Sigmoid colon (tissue), 4 donors: ENCODE results near the gene EEIG1.

ENCODE experiments used
- CTCF ChIP-seq, 4 experiments: fragments of 450-650 bp in 3 of 4; fragments of 200-600 bp in 1 of 4; IDR thresholded peaks; one replicate each; pipeline ENCODE4 v1.5.1; 2016 to 2019; ENCODE audit warnings: antibody characterized with exemption in 4 of 4, mild to moderate bottlenecking in 3 of 4, moderate library complexity in 2 of 4
- EP300 ChIP-seq, 4 donors: sonication (generic); formaldehyde crosslinking; IDR thresholded peaks; one replicate each; pipeline ENCODE4 v1.6.1; 2017; ENCODE audit warnings: antibody characterized with exemption in 4 of 4
- POLR2A ChIP-seq, 2 donors: fragments of 450-650 bp; IDR thresholded peaks; one replicate each; pipeline ENCODE4 v1.6.1; 2016; ENCODE audit warnings: antibody characterized with exemption in 2 of 2, mild to moderate bottlenecking in 2 of 2, moderate library complexity in 2 of 2
- POLR2AphosphoS5 ChIP-seq, 4 donors: sonication (generic); formaldehyde crosslinking; IDR thresholded peaks; one replicate each; pipeline ENCODE4 v1.6.1; 2017; ENCODE audit warnings: antibody characterized with exemption in 4 of 4

- no peak for TF ChIP-seq CTCF (IDR thresholded peaks at IDR 0.05)
- no peak for TF ChIP-seq POLR2A (IDR thresholded peaks at IDR 0.05)
- no peak for TF ChIP-seq POLR2AphosphoS5 (IDR thresholded peaks at IDR 0.05)
- TF ChIP-seq EP300 (IDR thresholded peaks at IDR 0.05), result no peak
These were observed 9.2 kb downstream of the EEIG1 start for GRCh38 chr9:127971357-127972235.
